Gastrocnemius medialis (tissue), 4 donors: ENCODE data around the gene PDZRN3. TPM values are rescaled to one million over a fixed set of nuclear protein-coding genes. Genes with fewer than 3 reads are reported as not detected.

Experiments used
- ATAC-seq, 2 donors: fragments of 150-250 bp; one replicate each; pipeline ENCODE4 v1.9.1; 2016
- DNase-seq, 2 donors: peaks; one replicate each; pipeline ENCODE4 v3.0.0-alpha.2; 2019
- H3K27ac ChIP-seq, 4 donors: fragments of 200-600 bp; sonication (generic); 1 replicate in 1 of 4; 2 replicates in 3 of 4; pipeline ENCODE4 v1.5.1; 2016 to 2018; ENCODE audit warnings: mild to moderate bottlenecking in 2 of 4, moderate library complexity in 1 of 4
- H3K27me3 ChIP-seq, 3 donors: fragments of 200-600 bp; sonication (generic) in 2 of 3; 1 replicate in 1 of 3; 2 replicates in 2 of 3; pipeline versions ENCODE4 v1.5.1 to v1.6.0; 2016 to 2019; ENCODE audit warnings: mild to moderate bottlenecking in 1 of 3, moderate library complexity in 1 of 3
- H3K36me3 ChIP-seq, 2 donors: fragments of 200-600 bp; sonication (generic) in 1 of 2; one replicate each; pipeline ENCODE4 v1.5.1; 2017 to 2018
- H3K4me1 ChIP-seq, 2 donors: fragments of 200-600 bp; sonication (generic) in 1 of 2; one replicate each; pipeline ENCODE4 v1.5.1; 2016 to 2017; ENCODE audit warnings: mild to moderate bottlenecking in 2 of 2
- H3K4me3 ChIP-seq, 4 donors: fragments of 200-600 bp; sonication (generic) in 3 of 4; 1 replicate in 1 of 4; 2 replicates in 3 of 4; pipeline ENCODE4 v1.5.1; 2016 to 2019; ENCODE audit warnings: mild to moderate bottlenecking in 2 of 4
- H3K9me3 ChIP-seq, 3 donors: fragments of 200-600 bp; sonication (generic) in 2 of 3; 1 replicate in 1 of 3; 2 replicates in 2 of 3; pipeline ENCODE4 v1.5.1; 2016 to 2019
- POLR2A ChIP-seq, 2 donors: fragments of 450-650 bp; IDR thresholded peaks; one replicate each; pipeline ENCODE4 v1.6.1; 2017; ENCODE audit warnings: antibody characterized with exemption in 2 of 2, mild to moderate bottlenecking in 2 of 2, moderate library complexity in 2 of 2
- in situ Hi-C, 4 donors: fragments of 200-750 bp; cut with MboI; loops; one replicate each; pipeline versions ENCODE4 v1.15.0 to v1.8.0; 2017; ENCODE audit warnings: low sequenced_read_pairs in 4 of 4
- intact Hi-C: fragments of 100-400 bp; cut with DNase I; formaldehyde crosslinking; loops from one replicate; pipeline ENCODE4 v1.15.1; 2023; ENCODE audit warnings: low total_unique reads
- total RNA-seq, 4 donors: library from RNA; depleted of rRNA; stranded (reverse); fragments of >200 nt; gene quantifications; one replicate each; pipeline versions ENCODE4 v1.1.0 to v1.2.3, GENCODE V29; 2016
- TF ChIP-seq, protein P1 (sequence below), 5 experiments: fragments of 450-650 bp in 3 of 5; fragments of 200-600 bp in 2 of 5; sonication (generic) in 2 of 5; IDR thresholded peaks in 4 of 5; conservative IDR thresholded peaks in 1 of 5; 1 replicate in 4 of 5; 2 replicates in 1 of 5; pipeline ENCODE4 v1.5.1; 2016 to 2019; ENCODE audit warnings: antibody characterized with exemption in 5 of 5, mild to moderate bottlenecking in 3 of 5, moderate library complexity in 3 of 5

Gene PDZRN3
- total RNA-seq, 4 donors from 2014 or later: 9.1 to 30.3 (median 24.7) TPM

DNA sequence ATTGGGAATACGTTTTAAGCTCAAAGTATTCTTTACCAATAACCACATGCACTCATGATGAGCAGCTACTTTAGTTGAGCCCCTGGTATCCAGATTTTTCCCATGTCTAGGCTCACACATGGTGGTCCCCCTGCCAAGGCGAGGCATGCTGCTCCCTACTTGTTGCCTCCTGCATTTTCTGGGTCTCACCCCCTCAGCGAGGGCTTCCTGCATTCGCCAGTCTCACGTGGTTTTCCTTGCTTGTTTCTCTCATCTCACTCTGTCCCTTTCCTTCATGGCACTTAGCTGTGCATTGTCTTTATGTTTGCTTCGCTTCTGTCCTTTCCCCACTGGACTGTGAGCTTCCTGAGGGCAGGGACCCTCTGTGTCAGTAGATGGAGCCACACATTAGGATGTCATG is 99.2 kb downstream of the PDZRN3 start:
- DNase-seq (no peak), ATAC-seq (no peak)
- H3K36me3 ChIP-seq: no peaks in the 10 kb centered on the region
- H3K27me3 ChIP-seq: no peaks in the 10 kb centered on the region
- no peak overlapping the region for H3K27ac ChIP-seq
- intact Hi-C loops (no loop called here), in situ Hi-C loops (no loop called here)
- TF ChIP-seq POLR2A (IDR thresholded peaks at IDR 0.05): no peak
- TF ChIP-seq, protein P1, sequence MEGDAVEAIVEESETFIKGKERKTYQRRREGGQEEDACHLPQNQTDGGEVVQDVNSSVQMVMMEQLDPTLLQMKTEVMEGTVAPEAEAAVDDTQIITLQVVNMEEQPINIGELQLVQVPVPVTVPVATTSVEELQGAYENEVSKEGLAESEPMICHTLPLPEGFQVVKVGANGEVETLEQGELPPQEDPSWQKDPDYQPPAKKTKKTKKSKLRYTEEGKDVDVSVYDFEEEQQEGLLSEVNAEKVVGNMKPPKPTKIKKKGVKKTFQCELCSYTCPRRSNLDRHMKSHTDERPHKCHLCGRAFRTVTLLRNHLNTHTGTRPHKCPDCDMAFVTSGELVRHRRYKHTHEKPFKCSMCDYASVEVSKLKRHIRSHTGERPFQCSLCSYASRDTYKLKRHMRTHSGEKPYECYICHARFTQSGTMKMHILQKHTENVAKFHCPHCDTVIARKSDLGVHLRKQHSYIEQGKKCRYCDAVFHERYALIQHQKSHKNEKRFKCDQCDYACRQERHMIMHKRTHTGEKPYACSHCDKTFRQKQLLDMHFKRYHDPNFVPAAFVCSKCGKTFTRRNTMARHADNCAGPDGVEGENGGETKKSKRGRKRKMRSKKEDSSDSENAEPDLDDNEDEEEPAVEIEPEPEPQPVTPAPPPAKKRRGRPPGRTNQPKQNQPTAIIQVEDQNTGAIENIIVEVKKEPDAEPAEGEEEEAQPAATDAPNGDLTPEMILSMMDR (IDR thresholded peaks at IDR 0.05 in 4 of 5, conservative IDR thresholded peaks at IDR 0.05 in 1 of 5): no peak
- no peak overlapping the region for H3K4me3 ChIP-seq
- H3K4me1 ChIP-seq: peaks cover 40 to 43% of the 10 kb centered on the region in 2 donors
- H3K9me3 ChIP-seq: no peaks in the 10 kb centered on the region

DNA sequence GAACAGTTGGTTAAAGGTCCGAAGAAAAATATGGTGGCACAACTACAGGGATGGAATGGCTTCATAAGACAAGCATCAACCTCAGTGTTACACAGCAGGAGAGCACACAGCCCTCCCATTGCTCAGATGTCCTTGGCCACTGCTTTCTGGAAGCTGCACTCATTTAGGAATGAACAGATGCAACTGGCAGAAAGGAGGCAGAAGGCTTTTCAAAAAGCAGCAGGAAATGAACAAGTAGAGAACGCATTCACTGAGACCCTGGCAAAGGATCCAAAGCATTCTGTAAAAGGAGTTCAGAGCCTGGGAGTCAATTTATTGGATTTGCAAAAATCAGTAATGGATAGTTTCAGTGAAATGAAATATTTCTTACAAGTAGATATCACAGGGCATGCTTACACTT is 101.1 kb downstream of the PDZRN3 start:
- Histone ChIP-seq H3K27ac (no peak overlapping the region), H3K36me3 (no peaks in the 10 kb centered on the region), H3K4me1 (peaks cover 22 to 26% of the 10 kb centered on the region in 2 donors), H3K4me3 (no peak overlapping the region), H3K27me3 (no peaks in the 10 kb centered on the region), H3K9me3 (no peaks in the 10 kb centered on the region)
- intact Hi-C loops: no loop called here
- in situ Hi-C loops: loop anchor here in 2 of 4 donors (25.0 kb wide), 2 partner anchors 214 to 289 kb away; no protein-coding TSS in a partner anchor
- TF ChIP-seq POLR2A (IDR thresholded peaks at IDR 0.05): no peak
- TF ChIP-seq, protein P1 (IDR thresholded peaks at IDR 0.05 in 4 of 5, conservative IDR thresholded peaks at IDR 0.05 in 1 of 5): no peak
- ATAC-seq (no peak), DNase-seq (no peak)

DNA sequence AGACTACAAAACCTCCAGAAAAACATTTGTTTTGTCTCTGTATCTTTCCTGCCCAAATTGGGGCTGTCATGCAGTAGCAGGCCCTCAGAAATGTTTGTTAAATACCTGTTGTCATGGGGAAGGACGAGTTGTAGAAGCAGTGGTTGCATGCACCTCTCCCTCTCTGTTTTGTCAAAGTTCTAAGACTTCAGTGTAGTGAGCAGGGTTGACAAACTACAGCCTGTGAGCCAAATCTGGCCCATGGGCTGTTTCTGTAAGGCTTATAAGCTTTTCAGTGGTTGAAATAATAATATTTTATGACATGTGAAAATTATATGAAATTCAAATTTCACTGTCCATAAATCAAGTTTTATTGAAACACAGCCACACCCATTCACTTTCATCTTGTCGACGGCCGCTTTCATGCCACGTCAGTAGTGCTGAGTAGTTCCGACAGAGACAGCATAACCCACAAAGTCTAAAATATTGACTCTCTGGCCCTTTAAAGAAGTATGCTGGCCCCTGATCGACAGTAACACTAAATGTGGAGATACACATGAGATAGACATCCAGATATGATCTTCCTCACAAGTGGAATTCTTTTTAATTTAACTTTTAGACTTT is 102.9 kb downstream of the PDZRN3 start:
- H3K27me3 ChIP-seq: no peaks in the 10 kb centered on the region
- H3K27ac ChIP-seq: peak overlapping the region in 3 of 4 donors; percentile 22 to 76 (median 72)
- no peaks in the 10 kb centered on the region for H3K9me3 ChIP-seq
- ATAC-seq: no peak
- H3K4me3 ChIP-seq: no peak overlapping the region
- intact Hi-C loops (no loop called here), in situ Hi-C loops (loop anchor here in 2 of 4 donors (25.0 kb wide), 2 partner anchors 215 to 290 kb away; no protein-coding TSS in a partner anchor)
- DNase-seq: no peak
- no peaks in the 10 kb centered on the region for H3K36me3 ChIP-seq
- TF ChIP-seq POLR2A (IDR thresholded peaks at IDR 0.05): no peak
- TF ChIP-seq, protein P1 (IDR thresholded peaks at IDR 0.05 in 4 of 5, conservative IDR thresholded peaks at IDR 0.05 in 1 of 5): no peak
- peaks cover 24 to 26% of the 10 kb centered on the region in 2 donors for H3K4me1 ChIP-seq

DNA sequence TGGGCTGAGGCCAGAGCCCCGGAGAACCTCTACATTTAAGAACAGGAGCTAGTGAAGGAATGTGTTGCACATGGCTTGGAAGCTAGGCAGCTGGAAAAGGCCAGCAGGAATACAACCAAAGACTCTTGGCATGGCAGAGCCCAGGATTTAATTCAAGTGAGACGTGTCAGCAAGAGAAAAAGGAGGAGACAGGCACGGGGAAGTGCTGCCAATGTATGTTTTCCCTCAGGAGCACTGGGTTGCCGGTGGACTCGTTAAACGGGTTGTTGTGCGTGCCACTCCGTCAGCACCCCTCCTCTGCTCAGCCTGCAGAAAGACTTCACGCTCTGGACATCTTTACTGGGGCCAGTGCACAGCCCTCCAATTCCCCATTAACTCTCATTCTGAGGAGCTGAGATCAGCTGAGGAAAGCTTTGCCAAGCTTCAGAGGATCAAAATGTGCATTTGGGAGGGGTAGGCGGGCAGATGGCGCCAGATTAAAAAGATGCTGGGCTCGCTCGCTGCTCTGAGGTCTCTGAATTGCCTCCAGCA is 103.7 kb downstream of the PDZRN3 start:
- DNase-seq (peak; percentile 15 to 41), ATAC-seq (peak; percentile 57 to 62)
- in situ Hi-C loops (loop anchor here in 2 of 4 donors (25.0 kb wide), 2 partner anchors 216 to 291 kb away; no protein-coding TSS in a partner anchor), intact Hi-C loops (no loop called here)
- Histone ChIP-seq H3K27me3 (no peaks in the 10 kb centered on the region), H3K27ac (peak overlapping the region; percentile 59 to 76 (median 69)), H3K4me1 (peaks cover 33 to 34% of the 10 kb centered on the region in 2 donors), H3K9me3 (no peaks in the 10 kb centered on the region), H3K36me3 (no peaks in the 10 kb centered on the region), H3K4me3 (peak overlapping the region; percentile 14 to 48 (median 38))
- no peak for TF ChIP-seq POLR2A (IDR thresholded peaks at IDR 0.05)
- TF ChIP-seq, protein P1 (IDR thresholded peaks at IDR 0.05 in 4 of 5, conservative IDR thresholded peaks at IDR 0.05 in 1 of 5): no peak
